Measurements from ENCODE around the gene SLC1A4.

SLC1A4 gene

GRCh38 chr2:65055422-65056214, 66.4 kb downstream of the SLC1A4 start:
- no peak for DNase-seq

GRCh38 chr2:65056215-65057053, 67.2 kb downstream of the SLC1A4 start, which contains the start of gene CEP68:
Gene CEP68 (plus strand): TSS chr2:65056416. CDS start chr2:65069445, 13,029 bp downstream.
- peak; percentile 98 for DNase-seq

DNA sequence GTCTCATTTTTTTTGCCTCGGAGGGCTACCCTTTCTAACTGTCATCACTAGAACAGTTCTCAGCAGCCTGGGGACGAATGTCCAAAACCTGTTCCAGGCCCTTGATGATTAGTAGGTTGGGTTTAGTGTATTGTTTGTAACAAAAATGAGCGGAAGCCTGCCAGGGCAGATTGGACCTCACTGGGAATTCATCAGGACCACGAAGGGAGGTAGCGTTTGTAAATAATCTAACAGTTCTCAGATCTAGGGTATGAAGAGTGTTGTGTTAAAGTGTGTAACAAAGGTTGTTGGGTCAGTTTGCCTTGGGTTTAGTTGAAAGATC, 67.8 kb downstream of the SLC1A4 start:
- no peak for DNase-seq

DNA sequence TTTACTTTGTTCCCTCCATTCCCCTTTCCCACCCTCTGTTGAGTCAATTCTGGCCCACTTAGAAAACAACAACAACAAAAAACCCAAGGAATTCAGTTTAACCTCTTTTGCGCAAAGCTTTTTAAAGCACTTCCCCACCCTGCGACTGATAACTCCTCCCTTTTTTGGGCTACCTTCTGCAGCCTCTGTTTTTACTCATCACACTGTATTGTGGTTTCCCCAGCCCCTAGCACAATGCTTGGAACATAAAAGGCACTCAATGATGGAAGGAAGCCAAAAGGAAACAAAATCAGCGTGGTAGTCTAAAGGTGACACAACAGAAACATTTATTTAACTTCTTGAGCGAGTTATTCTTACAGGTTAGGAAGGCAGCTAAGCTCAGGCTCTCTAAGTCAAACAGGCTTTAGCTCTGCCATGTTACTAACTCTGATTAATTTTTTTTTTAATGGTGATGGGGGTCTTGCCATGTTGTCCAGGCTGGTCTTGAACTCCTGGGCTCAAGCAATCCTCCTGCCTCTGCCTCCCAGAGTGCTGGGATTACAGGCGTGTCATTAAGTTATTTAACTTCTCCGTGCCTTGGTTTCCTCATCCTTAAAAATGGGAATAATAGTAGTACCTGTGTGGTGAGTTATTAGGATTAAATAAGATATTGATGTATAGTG, 68.3 kb downstream of the SLC1A4 start:
- no peak for DNase-seq

DNA sequence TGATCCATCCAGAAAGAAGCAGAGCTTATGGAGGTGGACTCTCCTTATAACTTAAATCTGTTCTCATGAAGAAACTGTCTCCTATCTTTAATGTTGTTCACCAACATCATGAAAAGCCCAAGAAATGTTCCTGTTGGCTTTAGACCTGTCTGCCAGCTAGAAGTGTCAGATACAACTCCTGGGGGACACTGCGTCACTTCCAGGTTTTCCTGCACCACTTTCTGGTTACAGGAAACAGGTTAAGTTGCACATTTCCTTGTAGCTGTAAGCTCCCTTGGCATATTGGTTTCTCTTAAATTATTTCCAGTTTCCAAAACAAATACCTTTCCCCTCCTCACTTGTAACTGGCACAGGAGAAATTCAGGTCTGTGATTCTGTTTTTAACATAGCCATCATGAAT, 69.9 kb downstream of the SLC1A4 start:
- no peak for DNase-seq

- DNase-seq = no peak
Measured at GRCh38 chr2:65061146-65061909, 72.1 kb downstream of the SLC1A4 start.

DNA sequence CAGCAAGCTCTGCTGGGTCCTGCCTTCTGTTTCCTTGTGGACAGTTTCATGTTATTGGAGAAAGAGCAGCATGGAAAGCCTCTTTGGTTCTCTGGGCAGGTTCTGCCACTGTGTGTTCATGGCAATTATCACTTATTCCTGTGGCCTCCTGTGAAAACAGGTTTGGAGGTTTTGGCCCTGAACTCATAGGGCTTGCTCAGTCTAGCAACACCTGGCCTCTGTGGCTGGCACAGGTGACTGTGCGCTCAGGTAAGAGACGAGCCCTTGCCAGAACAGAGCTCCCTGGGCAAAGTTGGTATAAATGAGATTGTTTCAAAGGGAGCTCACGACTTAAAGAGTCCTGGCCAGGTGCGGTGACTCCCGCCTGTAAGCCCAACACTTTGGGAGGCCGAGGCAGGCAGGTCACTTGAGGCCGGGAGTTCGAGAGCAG, 72.7 kb downstream of the SLC1A4 start:
- no peak for DNase-seq

DNA sequence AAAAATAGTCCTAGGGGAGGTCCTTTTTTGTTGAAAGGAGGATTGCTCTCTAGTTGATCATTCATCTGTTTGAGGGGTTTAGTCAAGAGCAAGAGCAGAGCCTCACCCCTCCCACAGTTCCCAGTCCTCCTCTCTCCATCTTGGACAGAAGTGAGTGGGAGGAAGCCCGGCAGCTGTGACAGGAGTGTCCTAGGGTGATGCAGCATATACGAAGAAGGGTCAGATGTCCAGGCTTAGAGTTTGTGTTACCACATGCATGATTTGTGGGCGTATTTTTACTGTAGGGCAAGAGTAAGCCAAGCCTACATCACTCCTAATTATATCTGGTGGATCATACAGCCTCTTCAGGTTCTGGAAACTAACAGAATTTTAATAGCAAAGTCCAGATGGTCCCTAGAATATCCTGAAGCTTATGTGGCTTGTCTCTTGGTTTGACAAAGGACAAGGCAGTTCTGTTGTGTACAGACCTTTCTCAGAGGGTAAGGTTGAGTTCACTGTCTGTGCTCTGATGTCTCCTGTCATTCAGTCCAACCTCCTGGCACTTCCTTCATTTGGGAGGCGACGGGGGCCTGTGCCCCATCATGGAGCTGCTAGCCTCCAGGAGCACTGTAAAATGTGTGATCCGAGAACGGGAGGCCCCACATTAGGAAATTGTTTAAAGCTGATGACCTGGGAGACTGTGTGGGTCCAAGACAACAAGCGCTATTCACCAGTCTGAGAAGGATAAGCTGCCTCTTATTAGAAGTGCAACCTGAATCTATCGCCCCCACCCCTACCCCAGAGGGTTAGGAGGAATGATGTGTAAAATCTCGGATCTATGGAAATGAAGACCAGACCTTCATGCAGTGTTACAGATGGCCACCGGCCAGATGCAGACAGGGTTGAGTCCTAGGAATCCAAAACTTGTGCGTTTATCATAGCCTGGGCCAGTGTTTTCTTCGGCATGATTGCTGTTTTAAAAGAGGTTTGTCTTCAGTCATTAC, 73.9 kb downstream of the SLC1A4 start:
- no peak for DNase-seq

- DNase-seq = peak; percentile 89
Measured at GRCh38 chr2:65064728-65065552, 75.7 kb downstream of the SLC1A4 start.

DNA sequence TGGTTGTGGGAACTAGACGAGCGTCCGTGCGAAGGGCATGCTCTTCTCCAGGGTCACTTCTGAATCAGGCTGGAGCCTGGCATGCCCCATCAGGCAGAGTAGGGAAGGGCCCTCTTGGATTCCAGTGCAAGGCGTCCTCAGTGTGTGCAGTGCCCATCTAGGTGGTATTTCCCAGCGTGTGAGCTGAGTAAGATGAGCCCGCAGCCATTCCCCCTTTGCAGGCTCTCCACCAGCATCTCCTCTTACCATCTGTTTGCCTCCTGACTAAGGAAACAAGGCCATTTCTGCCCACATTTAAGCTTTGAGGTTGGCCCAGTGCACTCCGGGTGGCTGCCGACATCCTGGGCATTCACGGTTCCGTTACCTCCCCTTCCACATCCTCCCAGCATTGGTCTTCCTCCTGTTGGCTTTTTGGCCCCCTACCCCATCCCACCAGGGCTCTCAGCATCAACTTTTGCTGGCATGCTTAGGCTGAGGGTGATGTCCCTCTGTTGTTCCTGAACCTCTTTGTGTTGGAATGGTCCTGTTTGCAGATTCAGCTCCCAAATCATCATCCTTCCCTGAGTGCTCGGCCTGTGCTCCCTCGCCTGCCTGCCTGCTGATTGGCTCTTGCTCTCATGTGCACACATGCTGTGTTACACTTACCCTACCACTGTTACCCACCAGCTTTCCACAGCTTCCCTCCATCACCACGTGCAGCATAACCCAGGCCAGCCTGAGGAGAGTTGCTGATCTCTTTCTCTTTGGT, 78.8 kb downstream of the SLC1A4 start:
- no peak for DNase-seq

GRCh38 chr2:65069439-65069824, 80.2 kb downstream of the SLC1A4 start:
- DNase-seq = no peak

- DNase-seq = no peak
Measured at GRCh38 chr2:65070172-65070830, 81.1 kb downstream of the SLC1A4 start.

- DNase-seq = no peak
Measured at GRCh38 chr2:65070856-65071255, 81.7 kb downstream of the SLC1A4 start.

DNA sequence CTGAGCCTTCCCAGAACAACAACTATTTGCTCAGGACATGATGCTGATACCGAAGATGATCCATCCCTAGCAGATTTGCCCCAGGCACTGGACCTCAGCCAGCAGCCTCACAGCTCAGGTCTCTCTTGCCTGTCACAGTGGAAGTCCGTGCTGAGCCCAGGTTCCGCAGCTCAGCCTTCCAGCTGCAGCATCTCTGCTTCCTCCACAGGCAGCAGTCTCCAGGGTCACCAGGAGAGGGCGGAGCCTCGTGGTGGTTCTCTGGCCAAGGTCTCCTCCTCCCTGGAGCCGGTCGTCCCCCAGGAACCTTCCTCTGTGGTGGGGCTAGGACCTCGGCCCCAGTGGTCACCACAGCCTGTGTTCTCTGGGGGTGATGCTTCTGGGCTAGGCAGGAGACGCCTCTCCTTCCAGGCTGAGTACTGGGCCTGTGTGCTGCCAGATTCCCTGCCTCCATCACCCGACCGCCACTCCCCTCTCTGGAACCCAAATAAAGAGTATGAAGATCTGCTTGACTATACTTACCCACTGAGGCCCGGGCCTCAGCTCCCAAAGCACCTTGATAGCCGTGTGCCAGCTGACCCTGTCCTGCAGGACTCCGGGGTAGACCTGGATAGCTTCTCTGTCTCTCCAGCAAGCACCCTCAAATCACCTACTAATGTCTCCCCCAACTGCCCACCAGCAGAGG, 82.4 kb downstream of the SLC1A4 start:
- no peak for DNase-seq

- no peak for DNase-seq
Measured at GRCh38 chr2:65072181-65072970, 83.2 kb downstream of the SLC1A4 start.

Data from NCI-H1694 (cell line).